Glutamatergic neuron (in vitro differentiated cells): ENCODE measurements around the gene MGMT. TPM values are rescaled to one million over a fixed set of nuclear protein-coding genes. Genes with fewer than 3 reads are reported as not detected.

Source experiments
- DNase-seq: peaks from one replicate; pipeline ENCODE4 v3.0.0; 2022
- H3K27ac Mint-ChIP-seq: one replicate; pipeline ENCODE4 v1.8.0; 2020; ENCODE audit warnings: mild to moderate bottlenecking, mixed read lengths, inconsistent platforms; ENCODE audit not compliant: unreplicated experiment
- H3K27me3 Mint-ChIP-seq: one replicate; pipeline ENCODE4 v1.8.0; 2020; ENCODE audit warnings: mild to moderate bottlenecking, moderate library complexity, mixed read lengths, inconsistent platforms; ENCODE audit not compliant: unreplicated experiment
- H3K36me3 Mint-ChIP-seq: one replicate; pipeline ENCODE4 v1.8.0; 2020; ENCODE audit warnings: mild to moderate bottlenecking, mixed read lengths, inconsistent platforms; ENCODE audit not compliant: unreplicated experiment
- H3K4me1 Mint-ChIP-seq: one replicate; pipeline ENCODE4 v1.8.0; 2020; ENCODE audit warnings: mild to moderate bottlenecking, low read depth, mixed read lengths, inconsistent platforms; ENCODE audit not compliant: unreplicated experiment
- H3K4me3 Mint-ChIP-seq: one replicate; pipeline ENCODE4 v1.8.0; 2020; ENCODE audit warnings: mild to moderate bottlenecking, mixed read lengths, inconsistent platforms; ENCODE audit not compliant: unreplicated experiment
- H3K9me3 Mint-ChIP-seq: one replicate; pipeline ENCODE4 v1.8.0; 2020; ENCODE audit warnings: mild to moderate bottlenecking, moderate library complexity, mixed read lengths, inconsistent platforms; ENCODE audit not compliant: unreplicated experiment
- total RNA-seq: library from RNA; stranded (reverse); fragmentation: NEBNext Ultra II Directional; extraction: Animal tissue kit (Norgen Biotek cat#: 25700); gene quantifications from one replicate; pipeline ENCODE4 v1.2.1, GENCODE V29; 2021; ENCODE audit not compliant: unreplicated experiment
- TF ChIP-seq, protein P1 (sequence below): fragments of 200-600 bp; sonication (generic); IDR thresholded peaks from one replicate; pipeline ENCODE4 v1.5.0; 2021; ENCODE audit not compliant: partially characterized antibody, unreplicated experiment

The MGMT gene
- total RNA-seq, 1 donor from 2014 or later: 15.9 TPM

DNA sequence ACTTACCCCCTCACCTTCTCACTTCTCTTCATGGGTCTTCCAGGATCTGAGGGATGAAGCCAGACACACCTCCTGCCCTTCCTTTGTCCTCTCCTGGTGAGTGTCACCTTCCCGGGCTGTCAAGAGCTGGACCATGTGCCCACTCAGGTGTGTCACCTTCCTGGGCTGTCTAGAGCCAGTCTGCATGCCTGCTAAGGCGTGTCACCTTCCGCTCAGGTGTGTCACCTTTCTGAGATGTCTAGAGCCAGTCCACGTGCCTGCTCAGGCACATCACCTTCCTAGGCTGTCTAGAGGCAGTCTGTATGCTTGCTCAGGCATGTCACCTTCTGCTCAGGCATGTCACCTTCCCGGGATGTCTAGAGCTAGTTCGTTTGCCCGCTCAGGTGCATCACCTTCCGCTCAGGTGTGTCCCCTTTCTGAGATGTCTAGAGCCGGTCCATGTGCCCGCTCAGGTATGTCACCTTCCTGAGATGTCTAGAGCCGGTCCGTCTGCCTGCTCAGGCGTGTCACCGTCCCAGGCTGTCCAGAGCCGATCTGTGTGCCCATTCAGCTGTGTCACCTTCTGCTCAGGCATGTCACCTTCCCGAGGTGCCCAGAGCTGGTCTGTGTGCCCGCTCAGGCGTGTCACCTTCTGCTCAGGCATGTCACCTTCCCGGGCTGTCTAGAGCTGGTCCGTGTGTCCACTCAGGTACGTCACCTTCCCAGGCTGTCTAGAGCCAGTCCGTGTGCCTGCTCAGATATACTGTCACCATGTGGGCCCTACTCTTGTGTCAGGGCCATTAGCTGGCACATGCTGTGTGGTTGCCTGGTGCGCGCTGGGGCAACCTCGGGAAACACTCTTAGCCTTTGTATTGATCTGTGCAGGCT lies 251.7 kb downstream of the MGMT start:
- TF ChIP-seq, protein P1, sequence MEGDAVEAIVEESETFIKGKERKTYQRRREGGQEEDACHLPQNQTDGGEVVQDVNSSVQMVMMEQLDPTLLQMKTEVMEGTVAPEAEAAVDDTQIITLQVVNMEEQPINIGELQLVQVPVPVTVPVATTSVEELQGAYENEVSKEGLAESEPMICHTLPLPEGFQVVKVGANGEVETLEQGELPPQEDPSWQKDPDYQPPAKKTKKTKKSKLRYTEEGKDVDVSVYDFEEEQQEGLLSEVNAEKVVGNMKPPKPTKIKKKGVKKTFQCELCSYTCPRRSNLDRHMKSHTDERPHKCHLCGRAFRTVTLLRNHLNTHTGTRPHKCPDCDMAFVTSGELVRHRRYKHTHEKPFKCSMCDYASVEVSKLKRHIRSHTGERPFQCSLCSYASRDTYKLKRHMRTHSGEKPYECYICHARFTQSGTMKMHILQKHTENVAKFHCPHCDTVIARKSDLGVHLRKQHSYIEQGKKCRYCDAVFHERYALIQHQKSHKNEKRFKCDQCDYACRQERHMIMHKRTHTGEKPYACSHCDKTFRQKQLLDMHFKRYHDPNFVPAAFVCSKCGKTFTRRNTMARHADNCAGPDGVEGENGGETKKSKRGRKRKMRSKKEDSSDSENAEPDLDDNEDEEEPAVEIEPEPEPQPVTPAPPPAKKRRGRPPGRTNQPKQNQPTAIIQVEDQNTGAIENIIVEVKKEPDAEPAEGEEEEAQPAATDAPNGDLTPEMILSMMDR: no peak
- no peaks in the 10 kb centered on the region for H3K9me3 Mint-ChIP-seq
- H3K36me3 Mint-ChIP-seq: peaks cover 7% of the 10 kb centered on the region
- DNase-seq: no peak
- H3K4me1 Mint-ChIP-seq: no peaks in the 10 kb centered on the region
- H3K27me3 Mint-ChIP-seq: peaks cover 2% of the 10 kb centered on the region
- H3K4me3 Mint-ChIP-seq: no peak overlapping the region
- H3K27ac Mint-ChIP-seq: peak overlapping the region; percentile 52

DNA sequence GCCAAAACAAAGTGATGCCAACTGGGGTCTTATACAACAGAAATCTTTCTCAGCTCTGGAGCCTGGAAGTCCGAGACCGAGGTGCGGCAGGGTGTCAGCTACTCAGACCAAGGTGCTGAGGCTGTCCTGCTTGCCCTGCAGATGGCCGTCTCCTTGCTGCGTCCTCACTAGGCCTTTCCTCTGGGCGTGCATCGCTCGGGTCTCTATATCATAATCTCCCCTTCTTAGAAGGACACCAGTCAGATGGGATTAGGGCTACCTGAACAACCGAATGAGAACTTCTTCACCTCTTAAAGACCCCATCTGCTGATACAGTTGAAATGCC lies 252.3 kb downstream of the MGMT start:
- Mint-ChIP-seq H3K4me3 (no peak overlapping the region), H3K27me3 (peaks cover 2% of the 10 kb centered on the region), H3K4me1 (no peaks in the 10 kb centered on the region), H3K27ac (no peak overlapping the region), H3K9me3 (no peaks in the 10 kb centered on the region), H3K36me3 (peaks cover 9% of the 10 kb centered on the region)
- TF ChIP-seq, protein P1: no peak
- no peak for DNase-seq

DNA sequence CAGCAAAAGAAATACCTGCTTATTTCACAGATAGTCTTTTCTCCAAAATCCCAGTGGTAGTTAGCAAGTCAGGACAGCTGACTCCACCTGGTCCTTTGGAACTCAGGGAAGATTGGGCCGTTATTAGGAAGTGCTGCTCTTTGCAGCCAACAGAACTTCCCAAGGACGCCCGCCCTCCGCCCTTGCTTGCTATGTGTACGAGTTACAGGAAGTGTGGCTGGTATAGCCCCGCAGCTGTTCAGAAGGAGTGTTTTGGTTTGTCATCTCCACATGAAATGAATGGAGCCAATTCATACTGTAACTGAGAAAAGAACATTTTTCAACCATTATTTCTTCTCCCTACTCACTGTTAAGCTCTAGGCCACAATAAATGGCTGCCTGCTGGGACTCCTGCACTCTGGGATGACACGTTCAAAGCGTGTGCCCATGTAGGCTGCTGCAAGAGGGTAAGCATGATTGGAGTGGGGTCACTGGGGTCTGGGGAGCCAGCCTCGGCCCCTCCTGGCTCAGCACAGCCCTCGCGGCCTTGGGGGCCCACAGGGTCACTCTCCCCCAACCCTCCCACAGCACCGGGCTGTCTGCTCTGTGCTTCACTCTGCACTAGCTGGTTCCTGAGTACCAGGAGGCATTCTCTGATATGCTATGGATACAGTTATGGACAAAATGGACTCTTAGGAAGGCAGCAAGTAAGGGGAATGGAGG lies 253.0 kb downstream of the MGMT start:
- Mint-ChIP-seq H3K27ac (no peak overlapping the region), H3K4me3 (no peak overlapping the region), H3K4me1 (no peaks in the 10 kb centered on the region), H3K36me3 (peaks cover 11% of the 10 kb centered on the region), H3K9me3 (no peaks in the 10 kb centered on the region), H3K27me3 (peaks cover 2% of the 10 kb centered on the region)
- no peak for DNase-seq
- TF ChIP-seq, protein P1: no peak

DNA sequence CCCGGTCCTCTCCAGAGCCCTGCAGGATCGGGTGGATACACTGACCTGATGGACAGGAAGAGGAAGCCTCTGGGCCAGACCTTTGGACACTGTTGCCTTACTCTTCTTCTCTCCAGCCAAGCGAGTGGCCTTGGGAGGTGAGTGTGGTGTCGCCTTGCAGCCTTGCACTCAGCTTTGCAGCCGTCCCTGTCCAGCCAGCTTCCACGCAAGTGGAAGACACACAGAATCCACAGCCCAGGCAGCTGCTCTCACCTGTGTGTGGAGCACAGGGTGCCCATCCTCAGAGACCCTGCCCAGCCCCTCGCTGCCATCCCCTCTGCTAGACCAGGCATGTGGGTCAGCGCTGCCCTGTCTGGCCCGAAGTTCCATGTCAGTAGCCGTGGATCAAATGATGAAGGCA lies 258.0 kb downstream of the MGMT start:
- no peak overlapping the region for H3K27ac Mint-ChIP-seq
- peaks cover 22% of the 10 kb centered on the region for H3K36me3 Mint-ChIP-seq
- H3K4me3 Mint-ChIP-seq: no peak overlapping the region
- no peaks in the 10 kb centered on the region for H3K4me1 Mint-ChIP-seq
- peaks cover 3% of the 10 kb centered on the region for H3K27me3 Mint-ChIP-seq
- no peak for DNase-seq
- TF ChIP-seq, protein P1: no peak
- peaks cover 3% of the 10 kb centered on the region for H3K9me3 Mint-ChIP-seq

DNA sequence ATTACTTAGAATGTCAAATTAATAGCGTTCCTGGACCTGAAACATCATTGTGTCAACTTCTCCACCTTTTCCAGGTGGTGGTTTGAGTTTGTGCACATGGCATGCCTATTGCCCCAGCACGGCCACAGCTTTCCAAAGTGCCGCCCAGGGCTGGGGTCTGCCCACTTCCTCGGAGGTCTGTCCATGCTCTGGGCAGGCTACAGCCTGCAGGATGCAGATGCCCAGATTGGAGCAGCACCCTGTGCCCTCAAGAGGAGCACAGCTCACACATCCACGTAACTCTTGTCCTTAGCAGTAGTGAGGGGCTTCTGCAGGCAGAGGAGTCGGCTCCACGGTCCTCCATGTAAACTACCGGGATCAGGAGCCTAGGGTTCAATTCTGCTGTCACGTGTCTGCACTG lies 258.4 kb downstream of the MGMT start:
- Mint-ChIP-seq H3K9me3 (peaks cover 3% of the 10 kb centered on the region), H3K4me3 (no peak overlapping the region), H3K27me3 (peaks cover 3% of the 10 kb centered on the region), H3K36me3 (peaks cover 22% of the 10 kb centered on the region), H3K4me1 (no peaks in the 10 kb centered on the region), H3K27ac (no peak overlapping the region)
- TF ChIP-seq, protein P1: no peak
- DNase-seq: no peak
